Measurements from ENCODE around the gene CBX3. TPM values are rescaled to one million over a fixed set of nuclear protein-coding genes. Genes with fewer than 3 reads are reported as not detected.

The CBX3 gene
- total RNA-seq, 1 experiment from 2014 or later: 308 TPM

- BruUV-seq (replicated peaks): no TSS peak
- intact Hi-C loops (cut with micrococcal nuclease; ENCODE audit: unreplicated experiment): no loop called here
- no peaks in the 10 kb centered on the region for H3K9me3 ChIP-seq (ENCODE audit: insufficient read depth, low read depth)
- peaks cover 51% of the 10 kb centered on the region for H3F3A ChIP-seq (ENCODE audit: insufficient read depth, low read depth)
- no peaks in the 10 kb centered on the region for H3K9me2 ChIP-seq (ENCODE audit: insufficient read depth)
- peak overlapping the region; percentile 92 for H3K27ac ChIP-seq
- peaks cover 91% of the 10 kb centered on the region for H3K79me2 ChIP-seq (ENCODE audit: low read depth)
- peak overlapping the region; percentile 76 for H2AFZ ChIP-seq
- peaks cover 37% of the 10 kb centered on the region for H3K4me1 ChIP-seq (replicated peaks; ENCODE audit: insufficient read depth)
- peak overlapping the region; percentile 86 for H3K4me2 ChIP-seq
- ChIA-PET CTCF (interaction anchor here (0.7 to 0.9 kb wide), 3 partner anchors 82 to 1292 kb away, joined by 3 to 5 read pairs (median 5); no protein-coding TSS in a partner anchor), POLR2A (ENCODE audit: unreplicated experiment) (interaction anchor here (0.9 kb wide), 1 partner anchor 119 kb away, joined by 5 read pairs; no protein-coding TSS in a partner anchor)
- peaks cover 76% of the 10 kb centered on the region for H4K20me1 ChIP-seq (ENCODE audit: insufficient read depth)
- peak overlapping the region; percentile 98 for H3K4me3 ChIP-seq
- no peaks in the 10 kb centered on the region for H3K27me3 ChIP-seq (ENCODE audit: insufficient read depth, low read depth)
- TF ChIP-seq CTCF (conservative IDR thresholded peaks at IDR 0.05) (no peak), EZH2 (IDR thresholded peaks at IDR 0.05; ENCODE audit: low read depth) (no peak)
- H3K36me3 ChIP-seq (ENCODE audit: low read depth): peaks cover 70% of the 10 kb centered on the region
- peak in 1 of 2 experiments; percentile 45 for DNase-seq
Measured at GRCh38 chr7:26202019-26202990, 760 bp downstream of the CBX3 start.

GRCh38 chr7:26203016-26203415 lies 1.5 kb downstream of the CBX3 start:
- ChIA-PET POLR2A (ENCODE audit: unreplicated experiment) (no interaction called here), CTCF (interaction anchor here (0.7 kb wide), 1 partner anchor 1291 kb away, joined by 3 read pairs; no protein-coding TSS in a partner anchor)
- Histone ChIP-seq H4K20me1 (ENCODE audit: insufficient read depth) (peaks cover 71% of the 10 kb centered on the region), H3K4me3 (peak overlapping the region; percentile 98), H3K9me3 (ENCODE audit: insufficient read depth, low read depth) (no peaks in the 10 kb centered on the region), H2AFZ (no peak overlapping the region), H3K36me3 (ENCODE audit: low read depth) (peaks cover 72% of the 10 kb centered on the region), H3K27me3 (ENCODE audit: insufficient read depth, low read depth) (no peaks in the 10 kb centered on the region), H3K79me2 (ENCODE audit: low read depth) (peaks cover 91% of the 10 kb centered on the region), H3K4me2 (peak overlapping the region; percentile 86), H3K9me2 (ENCODE audit: insufficient read depth) (no peaks in the 10 kb centered on the region), H3F3A (ENCODE audit: insufficient read depth, low read depth) (peaks cover 52% of the 10 kb centered on the region), H3K27ac (peak overlapping the region; percentile 92; the same call in 1 of the 2 replicates), H3K4me1 (replicated peaks; ENCODE audit: insufficient read depth) (peaks cover 32% of the 10 kb centered on the region)
- BruUV-seq (replicated peaks): TSS peak; percentile 25
- intact Hi-C loops (cut with micrococcal nuclease; ENCODE audit: unreplicated experiment): no loop called here
- TF ChIP-seq CTCF (conservative IDR thresholded peaks at IDR 0.05) (no peak), EZH2 (IDR thresholded peaks at IDR 0.05; ENCODE audit: low read depth) (no peak)
- DNase-seq: no peak

GRCh38 chr7:26208040-26208439 lies 6.5 kb downstream of the CBX3 start:
- CTCF ChIA-PET: interaction anchor here (0.7 kb wide), 1 partner anchor 170 kb away, joined by 3 read pairs; no protein-coding TSS in a partner anchor
- no TSS peak for BruUV-seq (replicated peaks)

More at GRCh38 chr7:26208040-26208439, 6.5 kb downstream of the CBX3 start:
- TF ChIP-seq EZH2 (IDR thresholded peaks at IDR 0.05; ENCODE audit: low read depth) (no peak), CTCF (conservative IDR thresholded peaks at IDR 0.05) (no peak)
- H3K9me2 ChIP-seq (ENCODE audit: insufficient read depth): no peaks in the 10 kb centered on the region
- no peak overlapping the region for H3K4me3 ChIP-seq
- no peak overlapping the region for H2AFZ ChIP-seq
- H3K27ac ChIP-seq: no peak overlapping the region
- H3K4me1 ChIP-seq (replicated peaks; ENCODE audit: insufficient read depth): peaks cover 32% of the 10 kb centered on the region
- peaks cover 70% of the 10 kb centered on the region for H4K20me1 ChIP-seq (ENCODE audit: insufficient read depth)
- intact Hi-C loops (cut with micrococcal nuclease; ENCODE audit: unreplicated experiment): no loop called here
- H3K4me2 ChIP-seq: no peak overlapping the region
- no peak for DNase-seq
- peaks cover 74% of the 10 kb centered on the region for H3F3A ChIP-seq (ENCODE audit: insufficient read depth, low read depth)
- H3K79me2 ChIP-seq (ENCODE audit: low read depth): peaks cover 71% of the 10 kb centered on the region
- H3K27me3 ChIP-seq (ENCODE audit: insufficient read depth, low read depth): no peaks in the 10 kb centered on the region
- no peaks in the 10 kb centered on the region for H3K9me3 ChIP-seq (ENCODE audit: insufficient read depth, low read depth)
- H3K36me3 ChIP-seq (ENCODE audit: low read depth): peaks cover 93% of the 10 kb centered on the region
- POLR2A ChIA-PET (ENCODE audit: unreplicated experiment): interaction anchor here (0.6 kb wide), 1 partner anchor 41 kb away, joined by 3 read pairs; no protein-coding TSS in a partner anchor

Data from PC-9 (cell line).